ENCODE data around the gene ROPN1L.

DNA sequence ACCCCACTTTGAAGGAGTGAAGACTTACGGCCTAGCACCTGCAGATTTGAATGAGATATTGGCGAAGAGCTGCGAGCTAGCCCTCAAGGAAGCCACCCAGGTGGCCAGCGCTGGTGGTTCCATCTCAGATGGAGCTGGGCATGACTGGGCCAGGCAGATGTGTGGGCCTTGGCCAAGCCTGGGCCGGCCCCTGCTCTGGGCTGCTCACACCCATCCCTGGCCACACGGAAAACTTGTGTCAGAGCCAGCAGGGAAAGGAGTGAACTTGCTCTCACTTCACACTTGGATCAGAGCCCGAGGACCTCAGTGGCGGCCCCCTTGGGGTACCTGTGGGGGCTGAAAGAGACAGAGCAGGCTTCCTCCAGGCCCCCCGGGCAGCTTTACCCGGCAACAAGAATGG, 44.2 kb downstream of the ROPN1L start:
- TF ChIP-seq, protein P1, sequence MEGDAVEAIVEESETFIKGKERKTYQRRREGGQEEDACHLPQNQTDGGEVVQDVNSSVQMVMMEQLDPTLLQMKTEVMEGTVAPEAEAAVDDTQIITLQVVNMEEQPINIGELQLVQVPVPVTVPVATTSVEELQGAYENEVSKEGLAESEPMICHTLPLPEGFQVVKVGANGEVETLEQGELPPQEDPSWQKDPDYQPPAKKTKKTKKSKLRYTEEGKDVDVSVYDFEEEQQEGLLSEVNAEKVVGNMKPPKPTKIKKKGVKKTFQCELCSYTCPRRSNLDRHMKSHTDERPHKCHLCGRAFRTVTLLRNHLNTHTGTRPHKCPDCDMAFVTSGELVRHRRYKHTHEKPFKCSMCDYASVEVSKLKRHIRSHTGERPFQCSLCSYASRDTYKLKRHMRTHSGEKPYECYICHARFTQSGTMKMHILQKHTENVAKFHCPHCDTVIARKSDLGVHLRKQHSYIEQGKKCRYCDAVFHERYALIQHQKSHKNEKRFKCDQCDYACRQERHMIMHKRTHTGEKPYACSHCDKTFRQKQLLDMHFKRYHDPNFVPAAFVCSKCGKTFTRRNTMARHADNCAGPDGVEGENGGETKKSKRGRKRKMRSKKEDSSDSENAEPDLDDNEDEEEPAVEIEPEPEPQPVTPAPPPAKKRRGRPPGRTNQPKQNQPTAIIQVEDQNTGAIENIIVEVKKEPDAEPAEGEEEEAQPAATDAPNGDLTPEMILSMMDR (IDR thresholded peaks at IDR 0.05; ENCODE audit: insufficient read depth, low read depth, low read length), result no peak
- no peak for TF ChIP-seq EZH2 (IDR thresholded peaks at IDR 0.05; ENCODE audit: insufficient read depth, low read length)
